GM23338 (cell line): ENCODE results near the gene TPM3. TPM values are rescaled to one million over a fixed set of nuclear protein-coding genes. Genes with fewer than 3 reads are reported as not detected.

Experiments
- ATAC-seq: fragments of 200-7000 bp; cut with Tn5 transposase; 3 replicates; pipeline ENCODE4 v1.9.1; 2020
- DNase-seq: peaks from one replicate; pipeline ENCODE4 v3.0.0-alpha.2; 2015; ENCODE audit warnings: low spot score
- H2AFZ ChIP-seq: fragments of 200-600 bp; sonication (generic); 2 replicates; pipeline ENCODE4 v1.8.0; 2016; ENCODE audit warnings: antibody characterized with exemption, mild to moderate bottlenecking, moderate library complexity
- H3F3A ChIP-seq: fragments of 200-600 bp; sonication (generic); replicated peaks from 2 replicates; pipeline ENCODE4 v1.8.0; 2017; ENCODE audit warnings: antibody characterized with exemption, mixed run types, low read depth
- H3K27ac ChIP-seq: fragments of 200-600 bp; sonication (generic); 2 replicates; pipeline ENCODE4 v1.6.1; 2016; ENCODE audit warnings: low read depth
- H3K27me3 ChIP-seq: fragments of 200-600 bp; sonication (generic); 2 replicates; pipeline ENCODE4 v1.8.0; 2016; ENCODE audit warnings: mild to moderate bottlenecking, mixed run types, moderate library complexity; ENCODE audit not compliant: insufficient read depth
- H3K36me3 ChIP-seq: fragments of 200-600 bp; sonication (generic); 2 replicates; pipeline ENCODE4 v1.8.0; 2016; ENCODE audit warnings: mild to moderate bottlenecking; ENCODE audit not compliant: insufficient read depth
- H3K4me1 ChIP-seq: fragments of 200-600 bp; sonication (generic); 2 replicates; pipeline ENCODE4 v1.8.0; 2016; ENCODE audit warnings: mild to moderate bottlenecking, moderate library complexity; ENCODE audit not compliant: insufficient read depth
- H3K4me2 ChIP-seq: fragments of 200-600 bp; sonication (generic); 2 replicates; pipeline ENCODE4 v1.7.1; 2017; ENCODE audit warnings: mixed run types
- H3K4me3 ChIP-seq: fragments of 200-600 bp; sonication (generic); 2 replicates; pipeline ENCODE4 v1.6.1; 2016; ENCODE audit warnings: mixed run types
- H3K79me2 ChIP-seq: fragments of 200-600 bp; sonication (generic); replicated peaks from 2 replicates; pipeline ENCODE4 v1.8.0; 2017; ENCODE audit warnings: mild to moderate bottlenecking; ENCODE audit not compliant: insufficient read depth
- H3K9me2 ChIP-seq: fragments of 200-600 bp; sonication (generic); 2 replicates; pipeline ENCODE4 v1.8.0; 2017; ENCODE audit not compliant: insufficient read depth
- H4K20me1 ChIP-seq: fragments of 200-600 bp; sonication (generic); replicated peaks from 2 replicates; pipeline ENCODE4 v1.8.0; 2017; ENCODE audit warnings: mild to moderate bottlenecking; ENCODE audit not compliant: insufficient read depth
- H3K27ac Mint-ChIP-seq: 2 replicates; pipeline ENCODE4 v1.8.0; 2020; ENCODE audit warnings: inconsistent platforms, mild to moderate bottlenecking, moderate library complexity, mixed read lengths
- H3K27me3 Mint-ChIP-seq: 3 replicates; pipeline ENCODE4 v1.8.0; 2022; ENCODE audit warnings: low read depth, mild to moderate bottlenecking, moderate library complexity, mixed read lengths, inconsistent platforms; ENCODE audit not compliant: insufficient read depth, poor library complexity
- H3K36me3 Mint-ChIP-seq: 3 replicates; pipeline ENCODE4 v1.8.0; 2021; ENCODE audit warnings: low read depth, mild to moderate bottlenecking, inconsistent platforms, moderate library complexity, mixed read lengths
- H3K4me1 Mint-ChIP-seq: 3 replicates; pipeline ENCODE4 v1.8.0; 2020; ENCODE audit warnings: mild to moderate bottlenecking, inconsistent platforms, mixed read lengths
- H3K4me3 Mint-ChIP-seq: 3 replicates; pipeline ENCODE4 v1.8.0; 2021; ENCODE audit warnings: moderate library complexity, mild to moderate bottlenecking, inconsistent platforms, mixed read lengths
- H3K9me3 Mint-ChIP-seq: 3 replicates; pipeline ENCODE4 v1.8.0; 2020; ENCODE audit warnings: moderate library complexity, mild to moderate bottlenecking, inconsistent platforms, mixed read lengths
- CREB1 ChIP-seq: fragments of 250-450 bp; sonication (Bioruptor Pico); IDR thresholded peaks from 2 replicates; pipeline ENCODE4 v1.5.0; 2020; ENCODE audit warnings: low read depth, mild to moderate bottlenecking, moderate library complexity
- CTCF ChIP-seq, 2 experiments: fragments of 200-600 bp in 1 of 2; sonication (generic) in 1 of 2; conservative IDR thresholded peaks; 2 replicates each; pipeline versions ENCODE4 v1.5.1 to v1.6.1; 2016 to 2017; ENCODE audit warnings: antibody characterized with exemption in 2 of 2, low read depth in 2 of 2, mild to moderate bottlenecking in 2 of 2, moderate library complexity in 1 of 2
- ETS1 ChIP-seq: IDR thresholded peaks from 2 replicates; pipeline ENCODE4 v1.6.1; 2016; ENCODE audit warnings: antibody characterized with exemption
- EZH2 ChIP-seq: fragments of 200-600 bp; sonication (generic); IDR thresholded peaks from one replicate; pipeline ENCODE4 v1.8.0; 2017; ENCODE audit warnings: antibody characterized with exemption, mild to moderate bottlenecking, low read depth; ENCODE audit not compliant: unreplicated experiment
- EZH2phosphoT487 ChIP-seq: fragments of 200-600 bp; sonication (generic); IDR thresholded peaks from one replicate; pipeline ENCODE4 v1.8.1; 2018; ENCODE audit warnings: antibody characterized with exemption; ENCODE audit not compliant: unreplicated experiment
- JUNB ChIP-seq: IDR thresholded peaks from one replicate; pipeline ENCODE4 v1.6.1; 2016; ENCODE audit warnings: antibody characterized with exemption; ENCODE audit not compliant: unreplicated experiment
- NANOG ChIP-seq: IDR thresholded peaks from 2 replicates; pipeline ENCODE4 v1.6.1; 2016; ENCODE audit warnings: antibody characterized with exemption, borderline replicate concordance
- POLR2AphosphoS5 ChIP-seq: IDR thresholded peaks from 2 replicates; pipeline ENCODE4 v1.6.1; 2016; ENCODE audit warnings: antibody characterized with exemption, low read depth
- REST ChIP-seq: IDR thresholded peaks from one replicate; pipeline ENCODE4 v1.6.1; 2018; ENCODE audit warnings: antibody characterized with exemption; ENCODE audit not compliant: unreplicated experiment
- STAT1 ChIP-seq: IDR thresholded peaks from one replicate; pipeline ENCODE4 v1.6.1; 2016; ENCODE audit warnings: antibody characterized with exemption; ENCODE audit not compliant: unreplicated experiment
- ZNF114 ChIP-seq: fragments of 250-450 bp; sonication (Bioruptor Pico); IDR thresholded peaks from 2 replicates; pipeline ENCODE4 v1.5.0; 2020; ENCODE audit warnings: mild to moderate bottlenecking, moderate library complexity
- ZNF331 ChIP-seq: fragments of 250-450 bp; sonication (Bioruptor Pico); IDR thresholded peaks from 2 replicates; pipeline ENCODE4 v1.5.0; 2020; ENCODE audit warnings: low read depth, mild to moderate bottlenecking, moderate library complexity
- ZNF462 ChIP-seq: fragments of 250-450 bp; sonication (Bioruptor Pico); IDR thresholded peaks from 2 replicates; pipeline ENCODE4 v1.5.0; 2020; ENCODE audit warnings: mild to moderate bottlenecking, moderate library complexity
- polyA plus RNA-seq: library from polyadenylated mRNA; unstranded; fragments of >200 nt; fragmentation: Nextera tagmentation; extraction: Ambion mirVana; gene quantifications from 2 replicates; pipeline ENCODE4 v1.2.1, GENCODE V29; 2016
- total RNA-seq: library from RNA; depleted of rRNA; stranded (reverse); fragments of >200 nt; shearing (Covaris generic); gene quantifications from 2 replicates; pipeline ENCODE4 v1.2.3, GENCODE V29; 2014

TPM3 gene
- total and polyA plus RNA-seq, 2 experiments from 2014 or later = 544 to 747 TPM

GRCh38 chr1:154192476-154192875 lies 576 bp upstream of the TPM3 start:
- H2AFZ ChIP-seq = peak overlapping the region; percentile 76; the same call in 1 of the 2 replicates
- H3K9me2 ChIP-seq = no peaks in the 10 kb centered on the region
- no peaks in the 10 kb centered on the region for H4K20me1 ChIP-seq
- H3K27ac Mint-ChIP-seq = no peak overlapping the region
- H3K4me3 Mint-ChIP-seq = no peak overlapping the region
- H3K27me3 Mint-ChIP-seq = peaks cover 13% of the 10 kb centered on the region
- 0 out of 2 replicates have a peak, but pooled peaks cover 6% of the 10 kb centered on the region for H3F3A ChIP-seq
- H3K4me1 Mint-ChIP-seq = peaks cover 19% of the 10 kb centered on the region
- no peaks in the 10 kb centered on the region for H3K36me3 Mint-ChIP-seq
- H3K4me3 ChIP-seq = no peak overlapping the region
- H3K27me3 ChIP-seq = no peaks in the 10 kb centered on the region
- H3K4me1 ChIP-seq = peaks cover 6% of the 10 kb centered on the region
- H3K27ac ChIP-seq = no peak overlapping the region
- H3K79me2 ChIP-seq = no peaks in the 10 kb centered on the region
- H3K36me3 ChIP-seq = no peaks in the 10 kb centered on the region
- no peaks in the 10 kb centered on the region; the same call in 2 of the 3 replicates for H3K9me3 Mint-ChIP-seq
- DNase-seq (no peak), ATAC-seq (no peak)
- H3K4me2 ChIP-seq = no peak overlapping the region
- TF ChIP-seq ZNF462 (CRISPR knock-in tag) = no peak
- no peak for TF ChIP-seq ZNF331 (CRISPR knock-in tag)
- TF ChIP-seq STAT1 = no peak
- no peak for TF ChIP-seq CREB1
- no peak for TF ChIP-seq REST
- no peak for TF ChIP-seq EZH2phosphoT487
- TF ChIP-seq JUNB = no peak
- no peak for TF ChIP-seq POLR2AphosphoS5
- no peak for TF ChIP-seq ETS1
- TF ChIP-seq EZH2 = no peak
- no peak for TF ChIP-seq CTCF (conservative IDR thresholded peaks at IDR 0.05; ENCODE audit: low read depth in 2 of 2)
- no peak for TF ChIP-seq ZNF114 (CRISPR knock-in tag)
- TF ChIP-seq NANOG = no peak
